MG63 (cell line): ENCODE results near the gene ASB5. TPM values are rescaled to one million over a fixed set of nuclear protein-coding genes. Genes with fewer than 3 reads are reported as not detected.
"Not testable (repeated sequence)": the region's sequence is repeated elsewhere in the genome, so short reads cannot be mapped to it uniquely, and the experiment has no call there.

Experiments
- DNase-seq: peaks from one replicate; pipeline ENCODE4 v3.0.0-alpha.2; 2020
- H3K27me3 ChIP-seq: fragments of 250-450 bp; sonication (Bioruptor Pico); 2 replicates; pipeline ENCODE4 v1.5.1; 2020; ENCODE audit warnings: mild to moderate bottlenecking, moderate library complexity
- H3K36me3 ChIP-seq: fragments of 250-450 bp; sonication (Bioruptor Pico); 2 replicates; pipeline ENCODE4 v1.5.1; 2020; ENCODE audit warnings: mild to moderate bottlenecking, moderate library complexity
- H3K4me3 ChIP-seq: fragments of 250-450 bp; sonication (Bioruptor Pico); 2 replicates; pipeline ENCODE4 v1.5.1; 2020; ENCODE audit warnings: mild to moderate bottlenecking, moderate library complexity
- H3K9me3 ChIP-seq: fragments of 250-450 bp; sonication (Bioruptor Pico); 2 replicates; pipeline ENCODE4 v1.5.1; 2020; ENCODE audit warnings: mild to moderate bottlenecking, moderate library complexity
- total RNA-seq: library from RNA; depleted of rRNA; stranded (reverse); fragments of >200 nt; shearing (Covaris generic); gene quantifications from 2 replicates; pipeline ENCODE4 v1.2.3, GENCODE V29; 2014; ENCODE audit warnings: low replicate concordance; rRNA removed

The ASB5 gene, protein sequence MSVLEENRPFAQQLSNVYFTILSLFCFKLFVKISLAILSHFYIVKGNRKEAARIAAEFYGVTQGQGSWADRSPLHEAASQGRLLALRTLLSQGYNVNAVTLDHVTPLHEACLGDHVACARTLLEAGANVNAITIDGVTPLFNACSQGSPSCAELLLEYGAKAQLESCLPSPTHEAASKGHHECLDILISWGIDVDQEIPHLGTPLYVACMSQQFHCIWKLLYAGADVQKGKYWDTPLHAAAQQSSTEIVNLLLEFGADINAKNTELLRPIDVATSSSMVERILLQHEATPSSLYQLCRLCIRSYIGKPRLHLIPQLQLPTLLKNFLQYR
- total RNA-seq, result 0.32 and 3.6 TPM in 2 replicates

DNA sequence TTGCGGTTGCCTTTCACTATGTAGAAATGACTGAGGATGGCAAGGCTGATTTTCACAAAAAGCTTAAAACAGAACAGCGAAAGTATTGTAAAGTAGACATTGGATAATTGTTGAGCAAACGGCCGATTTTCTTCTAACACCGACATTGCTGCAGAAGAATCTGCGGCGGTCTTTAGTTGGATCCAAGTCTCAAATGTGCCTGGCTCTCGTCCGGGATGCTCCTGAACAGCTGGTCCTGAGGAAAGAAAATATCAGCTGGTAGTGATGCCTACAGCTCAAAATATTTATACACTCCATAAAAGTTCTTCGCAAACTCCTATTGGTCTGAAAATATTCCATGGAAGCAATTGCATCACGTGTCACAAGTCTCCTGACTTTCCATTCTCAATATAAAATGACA lies at the start of gene ASB5:
ASB5 (minus strand) TSS at position 260 of the 400 bp plus-strand sequence; CDS start at position 146, 114 bp downstream.
- H3K36me3 ChIP-seq, result no peaks in the 10 kb centered on the region
- no peak for DNase-seq
- H3K4me3 ChIP-seq, result no peak within 1 kb of the TSS
- H3K9me3 ChIP-seq, result no peaks in the 10 kb centered on the region
- H3K27me3 ChIP-seq, result no peaks in the 10 kb centered on the region

DNA sequence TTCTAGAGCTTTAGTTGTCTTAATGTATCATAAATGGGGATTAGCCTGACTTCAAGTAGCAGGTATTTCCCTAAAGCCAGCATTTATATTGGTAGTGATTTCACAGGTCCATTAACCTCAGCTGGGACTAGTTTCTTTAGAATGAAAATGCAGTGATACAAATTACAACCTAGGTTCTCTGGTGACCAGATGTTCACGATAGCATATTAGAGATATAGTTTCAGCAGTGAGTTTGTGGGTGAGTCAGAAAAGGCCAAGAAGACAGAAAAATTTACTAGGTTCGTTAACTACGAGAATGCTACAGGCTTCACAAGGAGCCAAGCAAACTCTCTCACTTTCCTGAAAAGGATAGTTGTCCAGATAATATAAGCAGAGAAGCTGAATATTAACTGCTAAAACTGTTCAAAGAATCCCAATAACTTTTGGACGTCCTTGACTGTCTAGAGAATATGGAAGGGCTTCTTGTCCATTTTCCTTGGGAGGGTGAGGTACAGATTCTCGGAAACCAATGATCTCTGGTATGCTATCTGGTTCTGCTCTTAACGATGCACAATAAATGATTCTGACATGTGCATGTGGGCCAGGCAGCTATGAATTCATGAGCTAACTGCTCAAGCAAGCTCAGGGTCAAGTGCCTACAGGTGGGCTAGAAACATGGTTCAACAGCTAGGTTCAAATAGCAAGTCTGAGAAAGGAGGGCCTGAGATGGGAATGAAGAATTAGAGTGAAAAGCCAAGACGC lies 44.7 kb upstream of the ASB5 start:
- H3K4me3 ChIP-seq, result no peak overlapping the region
- H3K27me3 ChIP-seq, result no peaks in the 10 kb centered on the region
- H3K9me3 ChIP-seq, result no peaks in the 10 kb centered on the region
- H3K36me3 ChIP-seq, result no peaks in the 10 kb centered on the region
- DNase-seq, result no peak

DNA sequence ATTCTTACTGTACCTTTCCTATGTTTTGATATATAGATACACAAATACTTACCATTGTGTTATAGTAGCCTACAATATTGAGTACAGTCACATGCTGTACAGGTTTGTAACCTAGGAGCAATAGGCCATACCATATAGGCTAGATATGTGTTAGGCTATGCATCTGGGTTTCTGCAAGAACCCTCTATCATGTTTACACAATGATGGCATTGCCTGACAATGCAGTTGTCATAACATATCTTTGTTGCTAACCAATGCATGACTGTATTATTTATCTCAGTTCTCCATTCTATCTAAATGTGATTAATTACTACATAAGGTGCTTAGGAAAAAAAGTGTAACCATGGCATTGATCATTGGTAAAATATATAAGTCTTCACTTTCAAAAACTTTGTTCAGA lies 40.8 kb upstream of the ASB5 start:
- H3K36me3 ChIP-seq, result no peaks in the 10 kb centered on the region
- H3K4me3 ChIP-seq, result no peak overlapping the region
- no peaks in the 10 kb centered on the region for H3K27me3 ChIP-seq
- no peaks in the 10 kb centered on the region for H3K9me3 ChIP-seq
- DNase-seq, result no peak

DNA sequence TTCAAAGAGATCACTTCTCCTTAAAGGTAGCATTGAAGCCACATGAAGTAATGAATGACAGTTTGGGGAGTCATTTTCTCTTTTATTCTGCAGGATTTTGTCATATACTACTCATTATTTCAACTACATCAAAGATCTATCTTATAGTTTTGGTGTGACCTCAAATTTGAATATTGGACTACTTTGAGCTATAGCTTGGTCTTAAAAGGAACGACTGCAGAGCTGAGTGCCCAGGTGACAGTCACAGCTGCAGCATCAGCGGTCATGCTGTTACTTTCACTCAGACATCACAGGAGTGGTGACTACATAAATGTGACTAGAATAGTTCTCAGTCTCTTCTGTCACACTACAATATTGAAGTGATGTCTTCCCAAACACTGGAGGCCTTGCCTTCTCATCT lies 40.0 kb upstream of the ASB5 start:
- H3K36me3 ChIP-seq, result no peaks in the 10 kb centered on the region
- no peaks in the 10 kb centered on the region for H3K27me3 ChIP-seq
- no peaks in the 10 kb centered on the region for H3K9me3 ChIP-seq
- no peak for DNase-seq
- H3K4me3 ChIP-seq, result no peak overlapping the region

DNA sequence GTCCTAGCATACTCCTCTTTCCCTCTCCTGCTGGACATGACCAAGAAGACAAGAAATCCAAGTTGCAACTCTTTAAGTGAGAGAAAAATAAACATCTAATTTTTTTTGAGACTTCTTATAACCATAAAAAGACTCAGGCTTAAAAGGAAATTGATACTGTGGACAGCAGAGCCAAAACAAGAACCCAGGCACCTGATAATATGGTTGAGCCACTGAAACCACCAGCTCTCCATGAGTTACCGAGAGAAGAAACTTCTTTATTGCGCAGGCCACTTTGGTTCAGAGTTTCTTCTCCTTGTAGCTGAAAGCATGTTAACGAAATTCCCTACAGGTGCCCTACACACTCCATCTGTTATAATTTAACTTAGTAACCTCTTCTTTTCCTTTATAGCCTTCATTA lies 39.4 kb upstream of the ASB5 start:
- DNase-seq, result no peak
- Histone ChIP-seq H3K36me3 (no peaks in the 10 kb centered on the region), H3K27me3 (no peaks in the 10 kb centered on the region), H3K9me3 (no peaks in the 10 kb centered on the region), H3K4me3 (no peak overlapping the region)

DNA sequence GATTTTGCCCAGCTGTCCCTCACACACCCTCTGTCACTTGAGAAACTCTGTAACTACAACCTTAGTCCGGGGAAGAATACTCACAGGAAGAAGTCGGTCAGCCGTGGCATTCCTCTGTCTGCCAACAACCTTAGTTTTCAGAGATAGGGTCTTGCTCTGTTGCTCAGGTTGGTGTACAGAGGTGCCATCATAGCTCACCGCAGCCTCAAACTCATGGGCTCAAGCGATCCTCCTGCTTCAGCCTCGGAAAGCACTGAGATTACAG lies 38.6 kb upstream of the ASB5 start:
- Histone ChIP-seq H3K36me3 (no peaks in the 10 kb centered on the region), H3K27me3 (no peaks in the 10 kb centered on the region), H3K9me3 (no peaks in the 10 kb centered on the region), H3K4me3 (no peak overlapping the region)
- DNase-seq, result no peak

DNA sequence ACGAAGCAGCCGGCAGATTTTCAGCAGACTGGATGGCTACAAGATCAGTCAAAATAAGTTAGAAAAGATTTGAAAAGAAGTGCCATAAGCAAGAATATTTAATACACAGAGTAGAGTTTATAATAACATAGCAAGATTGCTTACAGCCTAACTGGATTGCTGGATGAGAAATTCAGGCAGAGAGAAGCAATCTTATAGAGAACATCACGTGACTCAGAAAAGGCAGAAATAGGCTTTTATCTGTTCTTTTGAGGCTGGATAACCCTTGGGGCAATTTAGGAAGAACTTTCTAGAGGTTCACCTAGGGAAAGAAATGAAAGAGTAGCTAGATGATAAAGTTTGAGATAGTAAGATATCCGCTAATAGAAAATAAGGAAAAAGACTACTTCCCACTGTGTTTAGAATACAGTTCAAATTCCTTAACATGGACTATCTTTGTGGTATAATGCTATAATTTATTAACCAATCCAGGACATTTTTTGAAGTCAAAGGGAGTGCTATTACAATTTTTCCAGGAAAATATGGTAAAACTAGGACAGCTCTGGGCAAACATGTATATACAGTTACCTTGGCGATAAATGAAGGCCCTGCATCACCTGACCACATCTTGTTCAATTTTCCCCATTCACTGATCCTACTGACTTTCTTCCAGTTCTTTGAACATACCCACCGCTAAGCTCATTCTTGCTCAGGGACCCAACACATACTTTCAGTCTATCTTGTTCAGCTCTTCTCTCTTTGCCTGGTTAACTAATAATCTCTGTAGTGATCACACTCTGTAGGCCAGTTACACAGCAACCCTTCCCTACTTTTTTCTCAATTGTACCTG lies 38.0 kb upstream of the ASB5 start:
- DNase-seq, result no peak
- H3K36me3 ChIP-seq, result no peaks in the 10 kb centered on the region
- no peaks in the 10 kb centered on the region for H3K27me3 ChIP-seq
- H3K4me3 ChIP-seq, result no peak overlapping the region
- no peaks in the 10 kb centered on the region for H3K9me3 ChIP-seq

DNA sequence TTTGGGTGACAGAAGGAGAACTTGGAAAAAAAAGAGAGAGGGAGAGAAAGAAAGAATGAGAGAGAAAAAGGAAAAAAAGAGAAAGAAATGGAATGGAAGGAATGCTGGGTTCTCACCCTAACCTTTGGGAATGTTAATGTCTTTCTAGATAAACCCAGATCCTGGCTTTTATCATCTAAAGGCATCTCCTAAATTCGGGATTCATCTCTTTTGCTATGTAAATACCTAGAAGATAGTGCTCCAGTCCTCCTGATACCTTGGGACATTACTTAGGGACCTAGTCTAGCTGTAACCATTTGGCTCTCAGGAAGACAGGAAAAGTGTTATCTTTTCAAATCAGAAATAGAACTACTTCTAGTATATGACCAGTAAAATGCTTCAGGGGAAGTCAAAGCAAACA lies 34.9 kb upstream of the ASB5 start:
- Histone ChIP-seq H3K9me3 (no peaks in the 10 kb centered on the region), H3K4me3 (no peak overlapping the region), H3K27me3 (no peaks in the 10 kb centered on the region), H3K36me3 (no peaks in the 10 kb centered on the region)
- no peak for DNase-seq

DNA sequence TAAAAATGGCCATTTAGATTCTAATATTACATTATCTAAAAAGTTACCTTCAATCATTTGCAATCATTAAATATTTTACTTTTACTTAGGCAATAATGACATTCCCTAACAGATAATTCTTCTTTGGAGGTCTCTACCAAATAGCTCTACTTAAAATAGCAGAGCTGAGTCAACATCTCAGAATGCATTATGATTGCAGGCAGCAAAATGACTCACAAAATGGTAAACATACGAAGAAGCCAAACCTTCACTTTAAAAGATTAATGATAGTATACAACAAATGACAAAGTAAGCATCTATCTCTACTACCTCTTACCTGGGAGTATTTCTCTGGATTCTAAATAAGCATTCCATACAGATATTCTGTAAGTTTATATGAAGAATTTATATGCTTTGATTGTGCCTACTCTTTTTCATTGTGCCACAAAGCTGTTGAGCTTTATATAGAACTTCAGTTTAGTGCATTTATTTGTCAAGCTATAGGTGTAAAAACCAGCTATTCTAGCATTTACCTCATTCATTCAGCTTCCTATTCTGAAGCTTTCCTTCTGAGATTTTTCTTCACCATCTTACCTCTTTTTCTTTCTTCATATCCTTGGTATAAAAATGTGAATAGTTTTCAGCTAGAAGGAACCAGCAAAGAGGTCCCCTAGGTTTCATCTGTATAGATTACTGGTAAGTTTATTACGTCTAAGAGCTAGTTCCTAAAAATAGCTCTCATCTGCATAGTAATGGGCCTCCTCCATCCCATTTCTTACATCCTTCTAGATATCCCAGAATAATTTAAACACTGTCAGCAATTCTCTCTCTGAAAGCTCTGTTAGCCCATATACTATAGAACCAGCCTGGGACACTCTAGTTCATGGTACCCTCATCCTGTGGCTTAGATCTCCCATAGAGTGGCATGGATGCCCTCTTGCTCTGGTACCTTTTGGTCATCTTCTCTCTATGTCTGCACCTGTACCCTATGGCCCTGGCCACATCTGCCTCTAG lies 33.6 kb upstream of the ASB5 start:
- Histone ChIP-seq H3K9me3 (no peaks in the 10 kb centered on the region), H3K36me3 (no peaks in the 10 kb centered on the region), H3K4me3 (no peak overlapping the region), H3K27me3 (no peaks in the 10 kb centered on the region)
- DNase-seq, result no peak

DNA sequence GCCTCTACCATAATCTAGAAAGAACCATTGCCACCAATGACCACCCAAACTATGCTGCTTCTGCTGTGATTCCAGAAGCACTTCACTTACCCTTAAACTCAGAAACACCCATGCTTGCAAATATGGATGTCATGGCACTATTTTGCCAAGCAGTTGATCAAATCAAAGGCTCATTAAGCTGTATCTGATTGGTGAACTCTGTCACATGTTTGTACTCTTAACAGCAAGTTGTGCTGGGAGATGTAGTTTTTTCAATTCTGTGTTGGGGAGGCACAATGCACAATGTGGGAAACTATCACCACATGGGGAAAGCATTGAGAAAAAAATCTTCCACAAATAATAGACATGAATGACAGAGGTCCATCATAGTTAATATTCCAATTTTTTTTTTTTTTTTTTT lies 31.5 kb upstream of the ASB5 start:
- Histone ChIP-seq H3K36me3 (no peaks in the 10 kb centered on the region), H3K4me3 (no peak overlapping the region), H3K9me3 (no peaks in the 10 kb centered on the region), H3K27me3 (no peaks in the 10 kb centered on the region)
- no peak for DNase-seq

DNA sequence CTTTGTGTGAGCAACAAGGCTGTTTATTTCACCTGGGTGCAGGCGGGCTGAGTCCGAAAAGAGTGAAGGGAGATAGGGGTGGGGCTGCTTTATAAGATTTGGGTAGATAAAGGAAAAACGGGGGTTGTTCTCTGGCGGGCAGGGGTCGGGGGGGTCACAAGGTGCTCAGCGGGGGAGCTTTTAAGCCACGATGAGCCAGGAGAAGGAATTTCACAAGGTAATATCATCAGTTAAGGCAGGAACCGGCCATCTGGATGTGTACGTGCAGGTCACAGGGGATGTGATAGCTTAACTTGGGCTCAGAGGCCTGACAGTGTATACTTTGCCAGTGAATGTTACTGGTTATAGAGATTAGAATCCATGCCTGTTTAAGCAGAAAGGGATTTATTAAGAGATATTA lies 31.0 kb upstream of the ASB5 start:
- Histone ChIP-seq H3K9me3 (no peaks in the 10 kb centered on the region), H3K4me3 (no peak overlapping the region), H3K27me3 (no peaks in the 10 kb centered on the region), H3K36me3 (no peaks in the 10 kb centered on the region)
- no peak for DNase-seq

DNA sequence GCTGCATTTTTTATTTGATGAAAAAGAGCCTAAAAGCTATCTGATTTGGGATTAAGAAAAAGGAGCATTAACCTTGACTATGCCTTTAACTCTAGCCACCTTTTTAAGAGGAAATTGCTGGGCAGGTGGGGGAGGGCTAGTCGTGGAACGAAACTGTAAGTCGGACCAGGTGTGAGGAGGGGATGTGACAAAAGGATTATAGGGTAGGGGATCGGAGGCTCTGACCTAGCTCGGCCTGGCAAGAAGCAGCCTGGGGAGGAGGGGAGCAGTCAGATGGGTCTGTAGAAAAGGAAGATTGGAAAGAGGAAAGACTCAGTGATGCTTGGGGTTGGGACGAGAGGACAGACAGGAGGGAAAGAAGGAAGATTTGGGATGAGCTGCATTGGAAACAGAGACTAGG lies 29.6 kb upstream of the ASB5 start:
- Histone ChIP-seq H3K9me3 (no peaks in the 10 kb centered on the region), H3K4me3 (no peak overlapping the region), H3K36me3 (no peaks in the 10 kb centered on the region), H3K27me3 (no peaks in the 10 kb centered on the region)
- no peak for DNase-seq

DNA sequence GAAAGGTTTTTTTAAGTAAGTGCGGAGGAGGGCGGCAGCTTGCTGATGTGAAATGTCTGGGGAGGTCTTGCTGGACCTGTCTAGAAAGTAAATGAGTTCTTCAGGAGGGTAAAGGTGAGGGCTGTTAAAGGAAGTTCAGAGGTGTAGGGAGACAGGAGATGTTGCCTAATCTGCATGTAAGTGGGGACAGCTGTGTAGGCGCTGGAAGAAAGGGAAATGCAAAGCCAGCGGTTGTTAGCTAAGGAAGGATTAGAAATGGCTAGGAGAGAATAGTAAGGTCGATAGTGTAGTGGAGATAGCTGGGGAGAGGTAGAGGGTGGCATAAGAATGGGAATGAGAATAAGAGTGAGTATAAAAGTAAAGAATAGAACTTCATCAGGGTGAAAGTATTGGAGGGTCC lies 26.9 kb upstream of the ASB5 start:
- H3K9me3 ChIP-seq, DNase-seq, H3K4me3 ChIP-seq, H3K27me3 ChIP-seq, H3K36me3 ChIP-seq: not testable (repeated sequence)

DNA sequence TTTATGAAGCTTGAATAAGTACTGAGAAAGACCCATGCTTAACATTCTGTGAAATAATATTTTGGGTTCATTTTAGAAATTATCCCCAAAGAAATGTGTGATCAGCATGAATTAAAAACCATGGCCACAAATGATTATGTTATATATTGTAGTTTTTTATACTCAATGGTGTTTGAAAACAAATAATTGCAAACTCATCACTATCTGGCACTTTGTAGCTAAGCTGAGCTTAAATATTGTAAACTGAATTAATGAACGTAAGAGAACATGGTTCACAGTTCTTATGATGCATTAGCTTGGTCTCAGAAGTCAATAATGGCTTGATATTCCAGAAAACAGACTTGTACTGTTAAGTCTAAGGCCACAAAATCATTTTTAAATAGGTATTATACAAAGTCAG lies 24.6 kb upstream of the ASB5 start:
- H3K36me3 ChIP-seq, result no peaks in the 10 kb centered on the region
- no peak for DNase-seq

DNA sequence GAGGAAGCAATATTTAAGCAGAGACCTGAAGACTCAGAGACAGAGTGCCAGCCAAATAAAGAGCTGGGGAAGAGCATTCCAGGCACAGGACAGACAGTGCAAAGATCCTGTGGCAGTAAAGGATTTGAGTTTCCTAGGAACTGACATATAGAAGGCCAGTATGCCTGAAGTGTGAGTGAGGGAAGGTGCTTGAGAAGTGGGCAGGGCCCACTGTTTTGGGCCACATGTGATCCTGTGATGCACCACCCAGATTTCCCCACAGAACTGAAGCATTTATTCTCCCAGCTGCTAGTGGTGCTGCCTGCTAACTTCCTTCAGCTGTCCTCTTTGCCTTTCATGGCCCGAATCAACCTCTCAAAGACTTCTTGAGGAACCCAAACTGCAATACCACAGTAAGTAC lies 23.9 kb upstream of the ASB5 start:
- H3K4me3 ChIP-seq, result no peak overlapping the region
- no peaks in the 10 kb centered on the region for H3K27me3 ChIP-seq
- H3K9me3 ChIP-seq, result no peaks in the 10 kb centered on the region
- DNase-seq, result no peak
- no peaks in the 10 kb centered on the region for H3K36me3 ChIP-seq

More for the DNA sequence above, 24.6 kb upstream of the ASB5 start:
- no peak overlapping the region for H3K4me3 ChIP-seq
- H3K9me3 ChIP-seq, result no peaks in the 10 kb centered on the region
- H3K27me3 ChIP-seq, result no peaks in the 10 kb centered on the region

DNA sequence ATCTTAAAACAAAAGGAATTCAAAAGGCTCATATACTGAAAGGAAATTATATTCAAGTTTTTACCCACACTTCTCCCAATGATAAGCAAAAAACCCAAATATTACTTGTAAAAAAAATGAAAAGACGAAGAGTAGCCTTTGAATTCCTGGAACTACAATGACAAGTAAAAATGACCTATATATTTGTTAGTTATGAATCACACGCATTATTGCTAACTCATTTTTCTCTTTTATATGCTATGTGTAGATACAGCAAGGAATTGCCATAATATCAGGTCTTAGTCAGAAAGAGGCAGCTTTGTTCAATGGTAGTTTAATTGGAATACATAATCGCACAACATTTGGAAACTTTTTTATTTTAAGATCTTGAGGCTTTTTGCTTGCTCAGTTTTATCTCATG lies 22.7 kb upstream of the ASB5 start:
- no peak for DNase-seq
- Histone ChIP-seq H3K9me3 (no peaks in the 10 kb centered on the region), H3K4me3 (no peak overlapping the region), H3K27me3 (no peaks in the 10 kb centered on the region), H3K36me3 (no peaks in the 10 kb centered on the region)
